HG03175 (cell line): Measurements from ENCODE around the gene CDKL5.
"Not testable (repeated sequence)": the region's sequence is repeated elsewhere in the genome, so short reads cannot be mapped to it uniquely, and the experiment has no call there.

Experiments
- ATAC-seq: cut with Tn5 transposase; IDR thresholded peaks from one replicate; pipeline ENCODE4 v1.9.1; 2021; ENCODE audit warnings: mild to moderate bottlenecking, moderate library complexity; ENCODE audit not compliant: unreplicated experiment

The CDKL5 gene

DNA sequence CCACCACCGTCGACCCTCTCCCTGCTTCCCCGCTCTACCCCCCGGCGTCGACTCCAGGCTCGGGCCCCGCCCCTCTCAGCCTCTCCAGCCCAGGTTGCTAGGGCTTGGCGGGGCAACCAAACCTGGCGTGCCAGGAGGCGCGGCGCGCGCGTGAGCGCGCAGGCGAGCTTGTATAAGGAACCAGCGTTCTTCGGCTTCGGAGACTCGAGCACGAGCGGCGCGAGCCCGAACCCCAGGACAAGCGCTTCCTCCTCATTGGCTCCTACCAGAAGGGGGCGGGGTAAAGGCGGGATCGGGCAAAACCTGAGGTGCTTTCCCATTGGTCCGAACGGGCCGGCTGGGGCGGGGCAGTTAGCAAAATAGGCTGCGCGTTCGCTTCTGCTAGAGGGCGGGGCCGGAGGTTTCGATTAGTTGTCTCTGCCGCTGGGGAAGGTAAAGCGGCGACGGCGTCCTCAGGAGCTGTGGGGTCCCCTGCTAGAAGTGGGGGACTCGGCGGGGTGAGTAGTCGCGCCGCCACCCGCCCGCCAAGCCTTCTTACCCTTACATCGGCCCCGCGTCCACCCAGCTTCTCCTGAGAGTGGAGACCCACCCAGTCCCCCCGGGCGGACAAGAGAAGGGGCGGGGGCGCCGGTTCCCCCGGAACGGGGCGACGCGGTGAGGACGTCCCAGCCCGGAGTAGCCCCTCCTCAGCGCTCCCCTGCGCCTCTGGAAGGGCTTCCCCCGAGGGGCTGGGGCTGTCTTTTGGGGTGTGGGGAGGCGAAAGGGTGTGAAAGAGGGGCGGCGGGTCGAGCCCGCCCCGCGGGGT, at the start of gene CDKL5:
Gene CDKL5, plus strand, starts transcription at position 410 of the 805 bp plus-strand sequence. CDS start 81,489 bp downstream, outside the sequence.
- ATAC-seq = peak; percentile 96

DNA sequence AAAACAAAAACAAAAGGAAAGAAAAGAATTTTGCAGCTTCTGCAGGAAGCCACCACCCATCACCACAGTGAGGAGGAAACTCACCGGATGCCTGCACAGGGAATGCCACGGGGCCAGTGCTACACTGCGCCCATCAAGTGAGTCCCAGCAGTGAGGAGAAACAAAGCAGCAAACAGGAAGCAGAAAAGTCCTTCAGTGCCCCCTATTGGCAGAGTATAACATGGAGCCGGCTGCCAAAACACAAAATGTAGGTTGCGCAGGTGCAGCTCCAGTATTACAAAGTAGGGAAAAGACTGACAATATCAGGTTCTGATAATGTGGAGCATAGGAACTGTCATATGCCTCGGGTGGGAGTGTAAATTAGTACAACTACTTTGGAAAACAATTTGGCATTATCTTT, 47.6 kb upstream of the CDKL5 start:
- ATAC-seq = no peak

DNA sequence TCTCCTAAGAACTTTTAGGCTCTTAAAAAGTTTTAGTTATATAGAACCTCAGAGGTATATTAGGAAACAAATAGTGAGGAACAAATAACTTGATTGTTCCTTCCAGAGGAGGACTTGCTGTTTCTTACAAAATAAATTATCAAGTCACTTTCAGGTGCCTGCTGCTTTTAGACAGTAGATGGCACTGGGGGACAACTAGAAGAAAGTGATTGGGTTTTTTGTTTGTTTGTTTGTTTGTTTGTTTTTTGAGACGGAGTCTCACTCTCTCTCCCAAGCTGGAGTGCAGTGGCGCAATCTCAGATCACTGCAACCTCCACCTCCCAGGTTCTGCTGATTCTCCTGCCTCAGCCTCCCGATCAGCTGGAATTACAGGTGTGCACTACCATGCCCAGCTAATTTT, 35.4 kb upstream of the CDKL5 start:
- no peak for ATAC-seq

DNA sequence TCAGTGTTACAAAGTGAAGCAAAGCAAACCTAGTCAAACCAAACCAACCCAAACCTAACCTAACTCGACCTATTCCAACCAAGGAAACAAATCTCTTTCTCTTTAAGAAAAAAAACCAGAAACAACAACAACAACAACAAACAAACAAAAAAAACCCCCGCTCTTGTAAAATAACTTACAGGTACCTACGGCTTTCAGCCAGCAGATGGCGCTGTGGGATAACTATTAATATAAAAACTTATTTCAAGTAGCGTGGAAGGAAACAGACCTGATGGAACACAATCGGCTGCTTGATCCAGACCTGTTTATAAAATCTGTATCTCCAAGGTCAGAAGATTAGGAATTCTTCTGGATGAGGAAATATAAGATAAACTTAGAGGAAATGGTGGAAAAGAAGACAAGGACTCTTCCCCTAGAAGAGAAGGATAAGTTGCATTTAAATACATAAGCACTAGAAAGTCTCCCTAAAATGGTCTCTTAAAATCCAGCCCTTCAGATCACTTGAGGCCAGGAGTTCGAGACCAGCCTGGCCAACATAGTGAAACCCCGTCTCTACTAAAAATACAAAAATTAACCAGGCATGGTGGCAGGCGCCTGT, 34.4 kb upstream of the CDKL5 start:
- no peak for ATAC-seq

DNA sequence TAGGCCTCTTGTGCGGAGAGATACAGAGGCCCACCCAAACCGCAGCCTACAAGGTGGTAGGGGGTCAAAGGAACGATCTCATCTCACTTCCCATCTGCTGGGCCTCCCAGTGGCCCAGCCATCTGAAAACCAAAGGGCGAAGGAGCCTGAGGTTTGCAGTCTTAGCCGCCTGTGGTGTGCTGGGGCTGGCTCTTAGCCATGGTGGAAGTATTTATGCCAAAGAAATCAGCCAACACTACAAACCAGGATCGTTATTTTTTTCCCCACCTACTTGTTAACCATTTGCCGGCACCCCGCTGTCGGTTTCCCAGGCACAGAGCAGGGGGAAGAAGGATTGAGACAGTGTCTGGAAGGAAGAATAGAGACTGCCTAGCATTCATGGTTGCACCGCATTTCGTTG, 30.9 kb upstream of the CDKL5 start:
- ATAC-seq = no peak

DNA sequence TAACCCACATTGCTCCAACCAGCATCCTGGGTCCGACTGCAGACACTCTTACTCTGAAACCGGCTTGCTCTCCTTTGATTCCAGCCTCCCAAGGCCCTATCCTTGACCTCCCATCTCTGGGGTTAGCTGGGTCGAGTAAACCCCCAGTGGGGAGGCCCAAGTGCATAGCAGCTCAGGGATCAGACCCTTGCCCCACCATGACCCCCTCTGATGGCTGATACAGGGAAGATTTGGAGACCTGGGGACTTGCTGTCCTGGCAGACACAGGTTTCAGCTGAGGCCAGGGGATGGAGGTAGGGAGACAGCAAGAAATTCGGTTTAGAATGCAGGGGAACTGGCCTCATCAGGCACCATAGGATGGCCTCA, 23.6 kb upstream of the CDKL5 start:
- no peak for ATAC-seq

DNA sequence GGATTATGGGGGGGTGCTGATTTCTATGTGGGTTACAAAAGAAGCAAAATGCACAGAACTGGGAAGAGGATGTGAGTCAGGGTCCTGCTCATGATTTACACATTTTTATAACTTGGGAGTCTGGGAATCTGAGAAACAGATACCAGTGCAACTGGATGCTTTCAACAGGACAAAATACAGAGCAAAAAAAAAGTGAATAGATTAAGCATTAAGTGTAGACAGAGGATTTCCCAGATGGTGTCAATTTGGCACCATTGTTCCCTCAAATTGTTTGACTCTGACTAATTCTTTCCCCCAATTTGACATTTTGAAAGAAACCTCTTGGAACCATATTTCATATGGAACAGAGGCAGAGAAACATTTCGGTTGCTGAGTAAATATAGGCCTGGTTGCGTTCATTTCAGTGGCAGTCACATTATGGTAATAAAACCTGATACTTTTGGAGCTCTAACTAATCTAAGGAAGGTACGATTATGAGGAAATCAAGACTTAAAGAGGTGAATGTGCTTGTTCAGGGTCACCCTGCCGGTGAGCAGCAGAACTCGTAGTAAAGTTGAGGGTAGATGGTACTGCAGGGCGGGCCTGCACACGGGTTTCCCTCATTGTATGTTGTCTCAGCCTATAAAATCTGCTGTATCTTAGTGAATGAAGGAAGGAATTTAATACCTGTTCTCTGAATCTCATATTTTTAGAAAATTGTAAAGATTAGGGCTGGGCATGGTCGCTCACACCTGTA, 18.7 kb upstream of the CDKL5 start:
- no peak for ATAC-seq

DNA sequence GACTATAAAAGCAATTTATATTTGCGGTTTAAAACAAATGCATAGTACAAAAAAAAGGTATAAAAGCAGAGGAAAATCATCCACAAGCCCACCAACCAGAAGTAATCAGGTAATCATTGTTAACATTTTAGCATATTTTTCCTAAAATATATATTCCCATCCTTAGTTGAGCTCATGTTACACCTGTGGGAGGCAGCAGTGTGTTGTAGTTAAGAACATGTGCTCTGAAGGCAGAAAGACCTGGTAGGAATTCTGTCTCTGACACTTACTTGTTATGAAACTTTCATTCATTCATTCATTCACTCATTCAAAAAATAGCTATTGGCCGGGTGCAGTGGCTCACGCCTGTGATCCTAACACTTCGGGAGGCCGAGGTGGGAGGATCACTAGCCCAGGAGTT, 15.4 kb upstream of the CDKL5 start:
- no peak for ATAC-seq

DNA sequence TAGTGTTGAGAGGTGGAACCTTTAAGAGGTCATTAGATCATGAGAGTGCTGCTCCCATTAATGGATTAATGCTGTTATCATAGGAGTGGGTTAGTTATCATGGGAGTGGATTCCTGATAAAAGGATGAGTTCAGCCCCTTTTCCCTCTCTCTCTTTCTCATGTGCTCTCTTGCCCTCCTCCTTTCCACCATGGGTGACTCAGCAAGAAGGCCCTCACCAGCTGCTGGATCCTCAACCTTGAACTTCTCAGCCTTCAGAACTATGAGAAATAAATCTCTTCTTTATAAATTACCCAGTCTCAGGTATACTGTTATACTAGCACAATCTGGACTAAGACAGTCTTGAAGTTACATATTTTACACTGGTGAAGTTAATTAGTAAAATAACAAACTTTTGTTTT, 10.0 kb upstream of the CDKL5 start:
- no peak for ATAC-seq

DNA sequence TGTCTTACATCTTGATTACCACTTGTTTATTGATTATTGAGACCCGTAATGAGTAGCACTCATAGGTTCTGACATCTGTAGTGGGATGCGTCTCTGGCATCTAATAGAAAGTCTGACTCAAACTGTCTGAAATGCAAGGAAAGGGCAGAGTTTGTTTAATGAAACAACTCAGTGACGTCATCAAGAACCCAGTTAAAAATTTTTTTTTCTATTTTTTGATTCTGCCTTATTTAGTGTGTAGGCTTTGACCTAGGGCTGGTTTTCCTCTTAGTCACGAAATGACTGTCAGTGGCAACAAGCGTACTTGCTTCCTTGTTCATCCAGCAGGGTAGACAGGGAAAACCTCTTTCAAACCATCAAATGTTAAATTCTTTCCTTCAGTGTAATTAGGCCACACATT, 3.1 kb upstream of the CDKL5 start:
- ATAC-seq = no peak

DNA sequence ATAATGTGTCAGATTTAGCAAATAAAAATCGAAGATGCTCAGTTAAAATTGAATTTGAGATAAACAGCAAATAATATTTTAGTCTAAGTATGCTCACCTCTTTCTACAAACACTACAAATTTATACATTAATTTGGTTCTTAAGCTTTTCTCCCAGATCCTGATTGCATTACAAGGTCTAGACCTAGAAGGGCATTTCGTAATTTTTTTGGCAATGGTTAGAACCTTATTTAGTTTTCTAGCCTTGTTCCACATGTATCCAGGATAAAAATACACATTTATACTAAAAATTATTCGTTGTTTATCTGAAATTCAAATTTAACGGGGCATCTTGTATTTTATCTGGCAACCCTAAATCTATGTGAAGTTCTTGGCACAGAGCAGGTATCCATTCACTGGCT, 2.5 kb upstream of the CDKL5 start:
- no peak for ATAC-seq

DNA sequence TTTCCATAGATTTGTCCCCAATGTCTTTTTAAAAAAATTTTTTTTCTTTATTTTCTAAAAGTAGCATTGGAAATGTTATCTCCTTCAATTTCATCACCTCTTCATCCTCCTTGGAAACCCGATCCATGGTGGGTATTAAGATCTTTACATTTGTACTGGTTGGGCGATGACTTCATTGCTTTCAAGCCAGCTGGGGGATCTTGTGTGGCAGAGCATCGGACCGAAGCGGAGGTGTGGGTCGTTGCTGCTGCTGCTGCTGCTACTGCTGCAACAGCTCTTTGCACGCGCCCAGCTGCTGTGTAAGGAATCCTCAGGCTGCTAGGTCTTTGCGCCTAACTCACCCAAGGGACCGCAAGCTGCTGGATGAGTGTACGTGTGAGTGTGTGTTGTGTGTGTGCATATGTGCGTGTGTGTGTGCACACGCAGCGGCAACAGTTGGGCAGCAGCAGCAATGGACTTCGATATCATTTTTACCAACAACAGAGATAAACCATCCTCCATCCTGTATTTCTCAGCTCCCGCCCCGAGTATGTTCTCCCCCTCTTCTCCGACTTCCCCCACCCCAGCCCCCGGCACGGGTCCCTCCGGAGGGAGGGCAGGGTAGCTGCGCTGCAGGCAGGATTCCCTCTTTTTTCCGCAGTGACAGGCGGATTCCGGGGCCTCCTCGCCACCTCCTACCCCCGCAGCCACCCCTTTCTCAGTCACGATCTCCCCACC, 768 bp upstream of the CDKL5 start:
- ATAC-seq = peak; percentile 5

DNA sequence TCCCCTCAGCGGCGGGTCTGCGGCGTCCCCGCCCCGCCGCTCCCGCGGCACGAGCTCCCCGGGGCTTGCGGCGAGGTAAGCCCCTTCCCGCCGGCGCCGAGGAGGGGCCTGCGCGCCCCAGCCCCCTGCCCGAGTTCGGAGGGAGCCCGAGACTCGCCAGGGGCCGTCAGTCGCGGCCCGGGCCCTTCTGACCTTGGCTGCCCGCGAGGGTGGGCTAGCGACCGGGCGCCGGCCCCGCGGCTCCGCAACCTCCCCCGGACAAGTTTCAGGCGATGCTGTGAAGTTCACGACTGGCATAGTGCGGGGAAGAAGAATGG, 554 bp downstream of the CDKL5 start:
- no peak for ATAC-seq

DNA sequence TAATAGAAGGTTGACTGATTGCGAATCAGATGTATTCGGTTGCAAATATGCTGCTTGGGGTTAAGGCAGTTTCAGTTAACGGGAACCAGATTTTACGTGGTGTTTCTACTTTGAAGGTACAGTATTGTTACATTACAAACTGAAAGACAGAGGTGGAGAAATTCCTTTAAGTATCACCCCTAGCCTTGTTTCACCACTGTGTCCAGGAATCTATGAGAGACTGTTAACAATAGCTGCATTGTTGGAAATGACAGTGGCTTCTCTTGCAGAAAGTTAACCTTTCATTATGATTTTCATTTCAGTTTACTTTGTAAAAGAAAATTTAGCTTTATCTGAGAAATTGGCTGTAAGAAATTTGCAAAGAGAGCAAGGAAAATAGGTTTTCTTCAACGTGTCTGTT, 2.6 kb downstream of the CDKL5 start:
- no peak for ATAC-seq

DNA sequence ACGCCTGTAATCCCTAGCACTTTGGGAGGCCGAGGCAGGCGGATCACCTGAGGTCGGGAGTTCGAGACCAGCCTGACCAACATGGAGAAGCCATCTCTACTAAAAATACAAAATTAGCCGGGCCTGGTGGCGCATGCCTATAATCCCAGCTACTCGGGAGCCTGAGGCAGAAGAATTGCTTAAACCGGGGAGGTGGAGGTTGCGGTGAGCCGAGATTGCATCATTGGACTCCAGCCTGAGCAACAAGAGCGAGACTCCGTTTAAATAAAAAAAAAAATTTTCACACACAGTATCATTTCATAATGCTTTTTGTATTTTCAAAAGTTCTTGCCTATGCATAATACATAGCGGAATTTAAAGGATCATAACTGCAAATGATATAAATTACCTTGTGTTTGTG, 7.9 kb downstream of the CDKL5 start:
- not testable (repeated sequence) for ATAC-seq

DNA sequence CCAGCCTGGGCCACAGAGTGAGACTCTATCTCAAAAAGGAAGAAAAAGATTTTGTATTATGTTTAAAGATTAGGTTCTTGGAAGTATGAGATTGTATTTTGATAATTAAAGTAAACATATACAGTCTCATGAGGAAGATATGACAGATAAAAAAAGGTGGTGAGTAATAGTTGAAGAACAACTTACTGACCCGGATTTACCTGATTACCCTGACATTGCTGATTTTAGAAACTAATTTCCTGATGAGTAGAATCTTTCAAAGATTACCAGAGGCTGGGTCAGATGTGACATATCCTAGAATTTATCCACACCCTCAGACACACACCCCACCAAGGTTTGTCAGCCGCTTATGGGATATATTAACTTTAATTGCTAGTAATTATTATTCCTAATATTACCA, 9.5 kb downstream of the CDKL5 start:
- ATAC-seq = no peak

DNA sequence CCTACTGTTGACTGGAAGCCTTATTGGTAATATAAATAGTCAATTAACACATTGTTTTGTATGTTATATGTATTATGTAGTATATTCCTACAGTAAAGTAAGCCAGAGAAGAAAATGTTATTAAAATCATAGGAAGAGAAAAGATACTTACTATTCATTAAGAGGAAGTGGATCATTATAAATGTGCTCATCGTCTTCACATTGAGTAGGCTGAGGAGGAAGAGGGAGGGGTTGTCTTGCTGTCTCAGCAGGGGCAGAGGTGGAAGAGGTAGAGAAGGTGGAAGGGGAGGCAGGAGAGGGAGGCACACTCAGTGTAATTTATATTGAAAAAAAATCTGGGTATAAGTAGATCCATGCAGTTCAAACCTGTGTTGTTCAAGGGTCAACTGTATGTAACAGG, 10.6 kb downstream of the CDKL5 start:
- no peak for ATAC-seq

DNA sequence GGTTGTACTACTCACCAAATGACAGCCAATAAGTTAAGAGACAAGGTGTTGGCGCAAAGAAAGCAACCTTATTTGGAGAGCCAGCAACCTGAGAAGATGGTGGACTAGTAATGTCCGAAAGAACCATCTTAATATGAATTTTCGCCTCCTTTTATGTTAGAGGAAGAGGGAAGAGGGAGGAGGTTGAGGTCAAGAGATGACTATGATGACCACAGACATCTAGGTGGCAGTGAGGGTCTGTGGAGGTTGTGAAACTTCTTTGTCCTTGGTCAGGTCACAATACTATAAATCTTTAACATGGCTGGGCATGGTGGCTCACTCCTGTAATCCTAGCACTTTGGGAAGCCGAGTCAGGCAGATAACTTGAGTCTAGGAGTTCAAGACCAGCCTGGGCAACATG, 15.4 kb downstream of the CDKL5 start:
- no peak for ATAC-seq

DNA sequence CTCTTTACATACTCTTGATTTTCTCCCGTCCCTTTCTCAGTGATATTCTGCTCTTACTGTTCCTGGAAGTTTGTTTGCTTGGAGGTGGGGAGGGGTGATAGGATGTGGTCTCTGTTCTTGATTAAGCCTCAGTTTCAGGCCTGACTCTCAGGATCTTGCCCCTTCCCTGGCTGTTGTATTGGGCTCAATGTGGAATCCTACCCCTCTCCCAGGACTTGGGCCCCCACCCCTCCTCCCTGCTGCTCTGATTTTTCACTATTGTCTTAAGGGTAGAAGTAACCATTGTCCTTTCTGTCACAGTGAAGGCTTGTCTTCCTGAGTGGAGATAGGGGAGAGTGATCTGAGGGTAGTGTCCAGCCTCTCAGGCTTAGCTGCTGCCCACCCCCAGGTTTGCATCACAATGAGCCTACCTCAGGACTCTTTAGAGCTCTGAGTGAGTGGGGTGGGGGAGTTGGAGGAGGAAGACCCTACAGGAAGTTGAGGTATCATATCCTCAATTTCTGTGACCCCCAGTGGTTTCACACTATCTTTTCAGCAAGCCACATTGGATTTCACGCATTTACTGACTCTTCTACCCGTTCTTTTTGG, 16.5 kb downstream of the CDKL5 start:
- no peak for ATAC-seq

DNA sequence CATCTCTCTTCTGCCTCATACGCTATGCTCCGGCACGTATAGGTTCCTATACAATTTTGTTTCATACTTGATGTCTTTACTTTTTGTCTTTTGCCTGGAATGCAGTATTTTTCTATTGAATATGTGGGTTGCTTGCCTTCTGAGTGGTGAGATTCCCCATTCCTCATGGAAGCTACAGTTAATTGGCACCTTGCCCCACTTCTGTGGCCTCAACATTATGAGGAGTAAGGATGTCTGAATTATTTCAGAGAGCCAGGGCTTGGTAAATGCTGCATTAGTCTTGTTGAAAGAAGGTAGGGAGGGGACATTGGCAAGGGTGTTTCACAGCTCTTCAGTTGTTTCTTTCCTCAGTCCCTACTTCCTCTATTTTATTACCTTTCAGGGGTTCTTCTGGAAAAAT, 23.0 kb downstream of the CDKL5 start:
- ATAC-seq = no peak

DNA sequence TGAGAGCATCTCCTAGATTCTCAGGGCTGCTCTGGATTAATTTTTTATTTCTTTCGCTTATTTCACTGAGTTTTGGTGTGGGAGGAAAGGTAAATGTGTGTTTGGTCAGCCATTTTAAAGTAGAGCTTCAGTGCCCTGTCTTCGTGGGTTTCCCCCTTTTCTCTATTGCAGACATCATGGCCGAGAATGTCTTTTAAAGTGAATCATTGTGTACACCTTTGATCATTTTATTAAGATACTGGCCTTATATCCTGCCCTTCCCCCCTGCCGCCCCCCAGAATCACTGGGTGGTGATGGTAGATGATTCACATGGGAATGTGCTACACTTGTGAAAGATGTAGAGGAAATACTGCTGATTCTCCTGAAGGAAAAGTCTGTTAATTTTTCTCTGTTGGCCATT, 23.8 kb downstream of the CDKL5 start:
- ATAC-seq = no peak
